ENCODE measurements around the gene WDFY1.

Gene WDFY1

GRCh38 chr2:223905996-223906395 lies 39.1 kb downstream of the WDFY1 start:
- TF ChIP-seq CTCF (conservative IDR thresholded peaks at IDR 0.05; ENCODE audit: low read depth, low read length) = no peak
- H3K4me3 ChIP-seq (ENCODE audit: low read length) = no peak overlapping the region
- DNase-seq (ENCODE audit: low read depth) = no peak

- DNase-seq (ENCODE audit: low read depth) = no peak
- no peak overlapping the region for H3K4me3 ChIP-seq (ENCODE audit: low read length)
- no peak for TF ChIP-seq CTCF (conservative IDR thresholded peaks at IDR 0.05; ENCODE audit: low read depth, low read length)
Observed at GRCh38 chr2:223901854-223902253, 43.3 kb downstream of the WDFY1 start.

GRCh38 chr2:223901311-223901710 lies 43.8 kb downstream of the WDFY1 start:
- DNase-seq (ENCODE audit: low read depth) = no peak
- no peak overlapping the region for H3K4me3 ChIP-seq (ENCODE audit: low read length)
- no peak for TF ChIP-seq CTCF (conservative IDR thresholded peaks at IDR 0.05; ENCODE audit: low read depth, low read length)

- no peak for DNase-seq (ENCODE audit: low read depth)
- no peak for TF ChIP-seq CTCF (conservative IDR thresholded peaks at IDR 0.05; ENCODE audit: low read depth, low read length)
- H3K4me3 ChIP-seq (ENCODE audit: low read length) = no peak overlapping the region
Observed at GRCh38 chr2:223900531-223900930, 44.6 kb downstream of the WDFY1 start.

GRCh38 chr2:223900066-223900465 lies 45.1 kb downstream of the WDFY1 start:
- H3K4me3 ChIP-seq (ENCODE audit: low read length) = no peak overlapping the region
- DNase-seq (ENCODE audit: low read depth) = no peak
- no peak for TF ChIP-seq CTCF (conservative IDR thresholded peaks at IDR 0.05; ENCODE audit: low read depth, low read length)

GRCh38 chr2:223897669-223898330 lies 47.3 kb downstream of the WDFY1 start:
- TF ChIP-seq CTCF (conservative IDR thresholded peaks at IDR 0.05; ENCODE audit: low read depth, low read length) = no peak
- H3K4me3 ChIP-seq (ENCODE audit: low read length) = no peak overlapping the region
- no peak for DNase-seq (ENCODE audit: low read depth)

GRCh38 chr2:223896833-223897311 lies 48.3 kb downstream of the WDFY1 start:
- no peak for DNase-seq (ENCODE audit: low read depth)
- H3K4me3 ChIP-seq (ENCODE audit: low read length) = no peak overlapping the region
- TF ChIP-seq CTCF (conservative IDR thresholded peaks at IDR 0.05; ENCODE audit: low read depth, low read length) = no peak
